Germinal center (tissue), 1 donor: ENCODE measurements around the gene RAC3.

Experiments
- DNase-seq: peaks from one replicate; pipeline ENCODE4 v3.0.0; 2012; ENCODE audit warnings: mixed read lengths, low spot score

The RAC3 gene

GRCh38 chr17:82012640-82013295, 18.7 kb upstream of the RAC3 start:
- no peak for DNase-seq

- no peak for DNase-seq
These were observed 18.1 kb upstream of the RAC3 start for GRCh38 chr17:82013341-82013740.

GRCh38 chr17:82013772-82014321, 17.6 kb upstream of the RAC3 start:
- no peak for DNase-seq

- no peak for DNase-seq
These were observed 17.0 kb upstream of the RAC3 start for GRCh38 chr17:82014432-82014831.

- DNase-seq: no peak
These were observed 16.5 kb upstream of the RAC3 start for GRCh38 chr17:82014971-82015310.

- DNase-seq: no peak
These were observed 16.0 kb upstream of the RAC3 start for GRCh38 chr17:82015311-82015971.

GRCh38 chr17:82016061-82016874, 15.2 kb upstream of the RAC3 start:
- no peak for DNase-seq

- DNase-seq: no peak
These were observed 14.5 kb upstream of the RAC3 start for GRCh38 chr17:82016875-82017459.

GRCh38 chr17:82017612-82018151, 13.8 kb upstream of the RAC3 start:
- DNase-seq: no peak

GRCh38 chr17:82018152-82018988, 13.1 kb upstream of the RAC3 start:
- DNase-seq: no peak

- DNase-seq: no peak
These were observed 12.3 kb upstream of the RAC3 start for GRCh38 chr17:82018989-82019689.

- peak; percentile 66 for DNase-seq
These were observed 11.5 kb upstream of the RAC3 start for GRCh38 chr17:82019690-82020571.

- DNase-seq: no peak
These were observed 10.8 kb upstream of the RAC3 start for GRCh38 chr17:82020572-82021106.

GRCh38 chr17:82021107-82021899, 10.2 kb upstream of the RAC3 start:
- DNase-seq: peak; percentile 48

- DNase-seq: no peak
These were observed 9.6 kb upstream of the RAC3 start for GRCh38 chr17:82021900-82022309.

GRCh38 chr17:82022310-82022980, 9.0 kb upstream of the RAC3 start, which contains the start of gene CENPX:
Gene CENPX, minus strand, starts transcription at chr17:82022878. Its CDS starts 17 bp downstream, at chr17:82022861.
- no peak for DNase-seq

- DNase-seq: peak; percentile 99
These were observed 8.5 kb upstream of the RAC3 start, which contains the start of gene LRRC45 for GRCh38 chr17:82022981-82023446. Gene LRRC45, plus strand, starts transcription at chr17:82023305. Its CDS starts 339 bp downstream, at chr17:82023644.
